Uterus (tissue), 2 donors: ENCODE measurements around the gene ERC2.

ENCODE experiments used
- POLR2A ChIP-seq, 2 donors: fragments of 450-650 bp; IDR thresholded peaks; one replicate each; pipeline ENCODE4 v1.6.1; 2016; ENCODE audit warnings: antibody characterized with exemption in 2 of 2, mild to moderate bottlenecking in 1 of 2, moderate library complexity in 1 of 2
- TF ChIP-seq, protein P1 (sequence below), 4 experiments: fragments of 200-600 bp in 2 of 4; fragments of 450-650 bp in 2 of 4; sonication (generic) in 2 of 4; IDR thresholded peaks; one replicate each; pipeline ENCODE4 v1.5.1; 2016 to 2019; ENCODE audit warnings: antibody characterized with exemption in 4 of 4, mild to moderate bottlenecking in 2 of 4, moderate library complexity in 1 of 4

DNA sequence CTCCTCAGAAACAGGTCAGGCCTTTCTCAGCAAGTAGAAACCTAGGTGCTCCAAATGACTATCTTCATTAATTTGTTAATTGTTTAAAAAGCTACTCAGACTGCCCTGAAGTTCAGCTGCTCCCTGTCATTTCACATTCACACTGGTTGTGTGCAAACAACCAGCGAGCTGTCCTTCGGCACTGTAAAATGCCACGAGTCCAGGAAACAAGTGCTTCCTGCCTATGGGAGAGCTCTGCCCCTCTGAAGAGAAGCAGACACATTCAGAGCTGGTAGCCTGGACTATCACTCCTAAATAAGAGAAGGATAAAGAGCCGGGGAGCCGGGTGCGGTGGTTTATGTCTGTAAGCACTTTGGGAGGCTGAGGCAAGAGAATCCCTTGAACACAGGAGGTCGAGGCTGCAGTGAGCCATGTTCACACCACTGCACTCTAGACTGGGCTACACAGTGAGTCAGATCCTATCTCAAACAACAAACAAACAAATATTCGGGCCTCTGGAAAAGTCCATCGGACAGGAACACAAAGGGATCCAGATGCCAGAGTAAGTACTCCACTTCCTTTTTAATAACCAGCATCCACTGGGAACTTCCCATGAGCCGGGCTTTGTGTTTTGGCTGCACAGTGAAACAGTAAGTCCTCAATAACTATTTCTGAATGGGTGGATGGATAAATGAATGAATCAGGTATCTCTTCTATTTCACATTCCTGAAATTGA, 866.7 kb downstream of the ERC2 start:
- TF ChIP-seq, protein P1, sequence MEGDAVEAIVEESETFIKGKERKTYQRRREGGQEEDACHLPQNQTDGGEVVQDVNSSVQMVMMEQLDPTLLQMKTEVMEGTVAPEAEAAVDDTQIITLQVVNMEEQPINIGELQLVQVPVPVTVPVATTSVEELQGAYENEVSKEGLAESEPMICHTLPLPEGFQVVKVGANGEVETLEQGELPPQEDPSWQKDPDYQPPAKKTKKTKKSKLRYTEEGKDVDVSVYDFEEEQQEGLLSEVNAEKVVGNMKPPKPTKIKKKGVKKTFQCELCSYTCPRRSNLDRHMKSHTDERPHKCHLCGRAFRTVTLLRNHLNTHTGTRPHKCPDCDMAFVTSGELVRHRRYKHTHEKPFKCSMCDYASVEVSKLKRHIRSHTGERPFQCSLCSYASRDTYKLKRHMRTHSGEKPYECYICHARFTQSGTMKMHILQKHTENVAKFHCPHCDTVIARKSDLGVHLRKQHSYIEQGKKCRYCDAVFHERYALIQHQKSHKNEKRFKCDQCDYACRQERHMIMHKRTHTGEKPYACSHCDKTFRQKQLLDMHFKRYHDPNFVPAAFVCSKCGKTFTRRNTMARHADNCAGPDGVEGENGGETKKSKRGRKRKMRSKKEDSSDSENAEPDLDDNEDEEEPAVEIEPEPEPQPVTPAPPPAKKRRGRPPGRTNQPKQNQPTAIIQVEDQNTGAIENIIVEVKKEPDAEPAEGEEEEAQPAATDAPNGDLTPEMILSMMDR (IDR thresholded peaks at IDR 0.05): no peak
- TF ChIP-seq POLR2A (IDR thresholded peaks at IDR 0.05): no peak
